ENCODE measurements around the gene NGF.

GRCh38 chr1:115337633-115338456 lies at the start of gene NGF:
- TF ChIP-seq CTCF (IDR thresholded peaks at IDR 0.05), result no peak
- TF ChIP-seq POLR2A (IDR thresholded peaks at IDR 0.05), result no peak

Measured in adrenal gland (tissue), 5 donors.